SK-N-SH (cell line): Measurements from ENCODE around the gene AFF3.

ENCODE experiments used
- EZH2phosphoT487 ChIP-seq: fragments of 200-600 bp; sonication (generic); IDR thresholded peaks from 2 replicates; pipeline ENCODE4 v1.6.1; 2017; ENCODE audit warnings: low read depth, mixed run types, mild to moderate bottlenecking, antibody characterized with exemption, moderate library complexity, borderline replicate concordance
- NRF1 ChIP-seq: IDR thresholded peaks from 2 replicates; pipeline ENCODE4 v1.6.1; 2012; ENCODE audit warnings: low read depth, mild to moderate bottlenecking, low read length
- TF ChIP-seq, protein P1 (sequence below): fragments of 200-600 bp; sonication (generic); IDR thresholded peaks from 2 replicates; pipeline ENCODE4 v1.6.1; 2017; ENCODE audit warnings: antibody characterized with exemption, mild to moderate bottlenecking, moderate library complexity

GRCh38 chr2:99793022-99793421 is 349.4 kb downstream of the AFF3 start:
- TF ChIP-seq, protein P1, sequence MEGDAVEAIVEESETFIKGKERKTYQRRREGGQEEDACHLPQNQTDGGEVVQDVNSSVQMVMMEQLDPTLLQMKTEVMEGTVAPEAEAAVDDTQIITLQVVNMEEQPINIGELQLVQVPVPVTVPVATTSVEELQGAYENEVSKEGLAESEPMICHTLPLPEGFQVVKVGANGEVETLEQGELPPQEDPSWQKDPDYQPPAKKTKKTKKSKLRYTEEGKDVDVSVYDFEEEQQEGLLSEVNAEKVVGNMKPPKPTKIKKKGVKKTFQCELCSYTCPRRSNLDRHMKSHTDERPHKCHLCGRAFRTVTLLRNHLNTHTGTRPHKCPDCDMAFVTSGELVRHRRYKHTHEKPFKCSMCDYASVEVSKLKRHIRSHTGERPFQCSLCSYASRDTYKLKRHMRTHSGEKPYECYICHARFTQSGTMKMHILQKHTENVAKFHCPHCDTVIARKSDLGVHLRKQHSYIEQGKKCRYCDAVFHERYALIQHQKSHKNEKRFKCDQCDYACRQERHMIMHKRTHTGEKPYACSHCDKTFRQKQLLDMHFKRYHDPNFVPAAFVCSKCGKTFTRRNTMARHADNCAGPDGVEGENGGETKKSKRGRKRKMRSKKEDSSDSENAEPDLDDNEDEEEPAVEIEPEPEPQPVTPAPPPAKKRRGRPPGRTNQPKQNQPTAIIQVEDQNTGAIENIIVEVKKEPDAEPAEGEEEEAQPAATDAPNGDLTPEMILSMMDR: no peak
- TF ChIP-seq EZH2phosphoT487 (no peak), NRF1 (no peak)
